K562 (cell line): ENCODE data around the gene FOSL1. TPM values are rescaled to one million over a fixed set of nuclear protein-coding genes. Genes with fewer than 3 reads are reported as not detected.
A peak's percentile ranks its signal among the peaks of the same experiment; 100 is the strongest.

Experiments used
- AFF1 ChIP-seq, 2 experiments: fragments of 450-650 bp; IDR thresholded peaks; 2 replicates each; pipeline ENCODE4 v1.6.1; 2018; ENCODE audit warnings: mild to moderate bottlenecking in 2 of 2, low read depth in 1 of 2; ENCODE audit not compliant: partially characterized antibody in 2 of 2
- E2F6 ChIP-seq, 2 experiments: IDR thresholded peaks; 2 replicates each; pipeline ENCODE4 v1.6.1; 2011; ENCODE audit warnings: borderline replicate concordance in 1 of 2, control low read depth in 1 of 2, low read depth in 1 of 2, low read length in 1 of 2, mild to moderate bottlenecking in 1 of 2, mixed read lengths in 1 of 2, moderate library complexity in 1 of 2; ENCODE audit not compliant: insufficient read depth in 1 of 2, insufficient read length in 1 of 2, poor library complexity in 1 of 2, severe bottlenecking in 1 of 2; ENCODE audit errors: extremely low read depth in 1 of 2
- FOXK2 ChIP-seq, 2 experiments: fragments of 450-650 bp; IDR thresholded peaks in 1 of 2; conservative IDR thresholded peaks in 1 of 2; 2 replicates each; pipeline ENCODE4 v1.6.1; 2016; ENCODE audit warnings: low read depth in 2 of 2, mild to moderate bottlenecking in 1 of 2
- POLR2B ChIP-seq: fragments of 450-650 bp; IDR thresholded peaks from 2 replicates; pipeline ENCODE4 v1.6.1; 2018; ENCODE audit warnings: low read depth; ENCODE audit not compliant: partially characterized antibody
- REST ChIP-seq, 2 experiments: fragments of 450-650 bp; formaldehyde crosslinking in 1 of 2; IDR thresholded peaks; 2 replicates each; pipeline versions ENCODE4 v1.4.0 to v1.6.1; 2014 to 2020; ENCODE audit warnings: mild to moderate bottlenecking in 2 of 2, borderline replicate concordance in 1 of 2, low read depth in 1 of 2
- ZNF217 ChIP-seq: sonication (generic); formaldehyde crosslinking; IDR thresholded peaks from 2 replicates; pipeline ENCODE4 v1.8.0; 2022; ENCODE audit warnings: mild to moderate bottlenecking, missing genetic modification reagents
- ZNF830 ChIP-seq: fragments of 250-450 bp; sonication (Bioruptor Pico); IDR thresholded peaks from 2 replicates; pipeline ENCODE4 v1.5.0; 2021; ENCODE audit warnings: mild to moderate bottlenecking
- ZZZ3 ChIP-seq: fragments of 450-650 bp; IDR thresholded peaks from 2 replicates; pipeline ENCODE4 v1.6.1; 2016; ENCODE audit warnings: antibody characterized with exemption, mild to moderate bottlenecking, moderate library complexity
- polyA plus RNA-seq, 8 experiments: library from polyadenylated mRNA; depleted of rRNA in 4 of 8; stranded (reverse) in 5 of 8; unstranded in 3 of 8; fragments of >200 nt; fragmentation: Nextera tagmentation in 2 of 8; fragmentation: Illumina TruSeq in 1 of 8; extraction: Ambion mirVana in 2 of 8; extraction: Trizol in 1 of 8; gene quantifications; 2 replicates each; pipeline versions ENCODE4 v1.2.1 to v1.2.3, GENCODE V29; 2011 to 2014; ENCODE audit warnings: inconsistent platforms in 1 of 8, missing spikeins in 1 of 8
- total RNA-seq, 7 experiments: library from RNA; depleted of rRNA in 6 of 7; stranded (reverse); fragments of >200 nt in 6 of 7; fragmentation: Illumina TruSeq in 2 of 7; extraction: Trizol in 2 of 7; gene quantifications; 2 replicates each; pipeline versions ENCODE4 v1.2.1 to v1.2.3, GENCODE V29; 2011 to 2021; ENCODE audit warnings: low replicate concordance in 1 of 7
- TF ChIP-seq, protein P1 (sequence below): sonication (generic); formaldehyde crosslinking; IDR thresholded peaks from 2 replicates; pipeline ENCODE4 v1.8.1; 2023; ENCODE audit warnings: mild to moderate bottlenecking, missing genetic modification reagents

FOSL1 gene
- total and polyA plus RNA-seq, 9 of the 15 experiments (the other 6 are each of a cell fraction or from before 2014, with no cell fraction given), result 3.5 to 39.6 (median 10.0) TPM

- no peak for TF ChIP-seq E2F6 (IDR thresholded peaks at IDR 0.05; ENCODE audit: borderline replicate concordance in 1 of 2, extremely low read depth in 1 of 2, insufficient read depth in 1 of 2, insufficient read length in 1 of 2, low read depth in 1 of 2, low read length in 1 of 2, poor library complexity in 1 of 2, severe bottlenecking in 1 of 2)
- TF ChIP-seq REST (IDR thresholded peaks at IDR 0.05; ENCODE audit: borderline replicate concordance), result peak; percentile 36; the same call in 1 of the 2 replicates
- no peak for TF ChIP-seq REST (CRISPR knock-in tag; IDR thresholded peaks at IDR 0.05; ENCODE audit: low read depth)
- TF ChIP-seq AFF1 (IDR thresholded peaks at IDR 0.05; ENCODE audit: low read depth in 1 of 2, partially characterized antibody in 2 of 2), result no peak
- no peak for TF ChIP-seq POLR2B
- TF ChIP-seq, protein P1, sequence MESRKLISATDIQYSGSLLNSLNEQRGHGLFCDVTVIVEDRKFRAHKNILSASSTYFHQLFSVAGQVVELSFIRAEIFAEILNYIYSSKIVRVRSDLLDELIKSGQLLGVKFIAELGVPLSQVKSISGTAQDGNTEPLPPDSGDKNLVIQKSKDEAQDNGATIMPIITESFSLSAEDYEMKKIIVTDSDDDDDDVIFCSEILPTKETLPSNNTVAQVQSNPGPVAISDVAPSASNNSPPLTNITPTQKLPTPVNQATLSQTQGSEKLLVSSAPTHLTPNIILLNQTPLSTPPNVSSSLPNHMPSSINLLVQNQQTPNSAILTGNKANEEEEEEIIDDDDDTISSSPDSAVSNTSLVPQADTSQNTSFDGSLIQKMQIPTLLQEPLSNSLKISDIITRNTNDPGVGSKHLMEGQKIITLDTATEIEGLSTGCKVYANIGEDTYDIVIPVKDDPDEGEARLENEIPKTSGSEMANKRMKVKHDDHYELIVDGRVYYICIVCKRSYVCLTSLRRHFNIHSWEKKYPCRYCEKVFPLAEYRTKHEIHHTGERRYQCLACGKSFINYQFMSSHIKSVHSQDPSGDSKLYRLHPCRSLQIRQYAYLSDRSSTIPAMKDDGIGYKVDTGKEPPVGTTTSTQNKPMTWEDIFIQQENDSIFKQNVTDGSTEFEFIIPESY (CRISPR knock-in tag), result 0 out of 2 replicates have a peak, but pooled peaks have one; percentile 38
- TF ChIP-seq FOXK2 (conservative IDR thresholded peaks at IDR 0.05 in 1 of 2, IDR thresholded peaks at IDR 0.05 in 1 of 2; ENCODE audit: low read depth in 2 of 2), result no peak
- TF ChIP-seq ZNF830 (CRISPR knock-in tag), result no peak
- no peak for TF ChIP-seq ZNF217 (CRISPR knock-in tag)
- no peak for TF ChIP-seq ZZZ3
Measured at GRCh38 chr11:65932558-65932919, 32.4 kb upstream of the FOSL1 start (continued).
